ENCODE results near the gene PDZRN3.

GRCh38 chr3:73401616-73402279 is 223.0 kb downstream of the PDZRN3 start:
- TF ChIP-seq POLR2AphosphoS5 (IDR thresholded peaks at IDR 0.05; ENCODE audit: insufficient read depth, low read depth, low read length), result no peak
- TF ChIP-seq CTCF (IDR thresholded peaks at IDR 0.05; ENCODE audit: extremely low read depth in 1 of 2, insufficient read depth in 1 of 2, low read depth in 1 of 2, low read length in 2 of 2), result no peak
- no peak for TF ChIP-seq MYC (IDR thresholded peaks at IDR 0.05; ENCODE audit: low read depth, low read length)
- TF ChIP-seq POLR2A (IDR thresholded peaks at IDR 0.05; ENCODE audit: low read depth, low read length), result no peak
- TF ChIP-seq MAX (IDR thresholded peaks at IDR 0.05; ENCODE audit: insufficient read depth, insufficient read length), result no peak
